Calu3 (cell line): Measurements from ENCODE around the gene GCLC. TPM values are rescaled to one million over a fixed set of nuclear protein-coding genes. Genes with fewer than 3 reads are reported as not detected.

Experiments
- BruUV-seq: library from RNA; stranded (reverse); fragments of 400-500 nt; replicated peaks from 2 replicates; lab custom pipeline; 2021; lab: Mats Ljungman, UMichigan
- CTCF ChIA-PET: fragments of 300-600 bp; sonication (Branson Sonifier 250); formaldehyde crosslinking; loops from one replicate; lab custom pipeline; 2022; ENCODE audit warnings: antibody characterized with exemption; lab: Charles Lee
- DNase-seq: peaks from one replicate; pipeline ENCODE4 v3.0.0; 2022
- H3K27ac Mint-ChIP-seq: one replicate; pipeline ENCODE4 v1.8.0; 2022; ENCODE audit warnings: mixed read lengths; ENCODE audit not compliant: unreplicated experiment
- H3K27me3 Mint-ChIP-seq: one replicate; pipeline ENCODE4 v1.8.0; 2022; ENCODE audit warnings: mixed read lengths; ENCODE audit not compliant: unreplicated experiment
- H3K36me3 Mint-ChIP-seq: one replicate; pipeline ENCODE4 v1.8.0; 2022; ENCODE audit warnings: mild to moderate bottlenecking, moderate library complexity, mixed read lengths; ENCODE audit not compliant: insufficient read depth, unreplicated experiment
- H3K4me1 Mint-ChIP-seq: one replicate; pipeline ENCODE4 v1.8.0; 2022; ENCODE audit warnings: mild to moderate bottlenecking, low read depth, mixed read lengths; ENCODE audit not compliant: unreplicated experiment
- H3K4me3 Mint-ChIP-seq: one replicate; pipeline ENCODE4 v1.8.0; 2022; ENCODE audit warnings: mild to moderate bottlenecking, low read depth, moderate library complexity, mixed read lengths; ENCODE audit not compliant: unreplicated experiment
- H3K9me3 Mint-ChIP-seq: one replicate; pipeline ENCODE4 v1.8.0; 2022; ENCODE audit warnings: low read depth, mixed read lengths; ENCODE audit not compliant: unreplicated experiment
- CTCF ChIP-seq: fragments of 200-600 bp; IDR thresholded peaks from one replicate; pipeline ENCODE4 v1.8.0; 2022; ENCODE audit warnings: antibody characterized with exemption; ENCODE audit not compliant: unreplicated experiment
- intact Hi-C: fragments of 100-400 bp; cut with micrococcal nuclease; formaldehyde crosslinking; loops from one replicate; pipeline ENCODE4 v1.10.0; 2022; ENCODE audit not compliant: unreplicated experiment
- total RNA-seq: library from RNA; stranded (reverse); gene quantifications from 2 replicates; pipeline ENCODE4 v1.2.3, GENCODE V29; 2022

Gene GCLC
- total RNA-seq, 1 experiment from 2014 or later: 45.7 TPM

DNA sequence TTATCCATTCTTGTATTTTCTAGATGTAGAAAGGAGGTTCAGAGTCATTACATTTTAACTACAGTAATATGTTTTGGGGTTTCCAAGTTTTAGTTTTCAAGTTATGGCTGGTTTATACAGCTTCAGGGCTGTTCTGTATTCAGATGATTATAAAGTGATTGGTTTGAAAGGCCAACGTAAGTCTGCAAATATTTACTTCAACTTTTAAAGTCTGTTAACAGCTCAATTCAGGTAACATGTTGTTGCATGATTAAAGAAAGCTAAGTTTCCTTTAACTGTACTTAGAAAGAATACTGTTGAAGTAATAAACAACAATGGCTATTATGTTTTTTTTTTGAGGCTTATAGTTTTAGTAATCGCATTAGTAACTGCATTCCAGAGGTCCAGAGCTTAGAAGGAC, 22.8 kb upstream of the GCLC start:
- no peak for TF ChIP-seq CTCF
- Mint-ChIP-seq H3K27me3 (no peaks in the 10 kb centered on the region), H3K4me1 (peaks cover 17% of the 10 kb centered on the region), H3K27ac (no peak overlapping the region), H3K4me3 (no peak overlapping the region), H3K36me3 (no peaks in the 10 kb centered on the region), H3K9me3 (no peaks in the 10 kb centered on the region)
- DNase-seq: no peak
- intact Hi-C loops: no loop called here
- CTCF ChIA-PET: no interaction called here
- BruUV-seq: no TSS peak

- intact Hi-C loops: no loop called here
- Mint-ChIP-seq H3K27me3 (no peaks in the 10 kb centered on the region), H3K4me3 (no peak overlapping the region), H3K36me3 (no peaks in the 10 kb centered on the region), H3K27ac (no peak overlapping the region), H3K9me3 (no peaks in the 10 kb centered on the region), H3K4me1 (peaks cover 17% of the 10 kb centered on the region)
- CTCF ChIA-PET: no interaction called here
- TF ChIP-seq CTCF: no peak
- BruUV-seq: no TSS peak
- no peak for DNase-seq
These were observed 21.9 kb upstream of the GCLC start for GRCh38 chr6:53566755-53567154.

DNA sequence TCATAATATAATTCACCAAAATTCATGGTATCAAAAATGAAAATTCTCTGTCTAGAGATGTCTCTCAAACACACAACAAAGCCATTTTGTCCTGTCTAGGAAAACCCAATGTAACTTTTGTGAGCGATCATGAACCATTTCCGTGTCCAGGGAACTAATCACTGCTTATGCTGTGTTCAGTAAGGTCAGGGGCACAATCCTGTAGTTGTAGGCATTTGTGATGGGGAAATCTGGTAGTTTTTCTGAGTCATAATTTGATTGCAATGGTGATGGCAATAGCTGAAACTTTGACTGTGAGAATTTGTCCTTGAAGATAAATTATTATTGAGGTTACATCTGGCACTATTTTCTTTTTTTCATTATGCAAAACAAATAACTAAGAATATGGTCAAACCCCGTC, 21.0 kb upstream of the GCLC start:
- no peak for DNase-seq
- H3K27me3 Mint-ChIP-seq: no peaks in the 10 kb centered on the region
- intact Hi-C loops: no loop called here
- H3K9me3 Mint-ChIP-seq: peaks cover 2% of the 10 kb centered on the region
- no TSS peak for BruUV-seq
- no peak for TF ChIP-seq CTCF
- peaks cover 17% of the 10 kb centered on the region for H3K4me1 Mint-ChIP-seq
- H3K4me3 Mint-ChIP-seq: no peak overlapping the region
- CTCF ChIA-PET: no interaction called here
- H3K36me3 Mint-ChIP-seq: no peaks in the 10 kb centered on the region
- H3K27ac Mint-ChIP-seq: no peak overlapping the region

- intact Hi-C loops: no loop called here
- Mint-ChIP-seq H3K27me3 (no peaks in the 10 kb centered on the region), H3K4me3 (no peak overlapping the region), H3K4me1 (peaks cover 17% of the 10 kb centered on the region), H3K27ac (no peak overlapping the region), H3K9me3 (peaks cover 4% of the 10 kb centered on the region), H3K36me3 (no peaks in the 10 kb centered on the region)
- BruUV-seq: no TSS peak
- DNase-seq: no peak
- TF ChIP-seq CTCF: no peak
- CTCF ChIA-PET: no interaction called here
These were observed 19.6 kb upstream of the GCLC start for GRCh38 chr6:53564401-53565065.
